NCI-H345 treated with DMSO at 0.1 percent for 48 hours (cell line): ENCODE data around the gene ASRGL1.

Experiments
- DNase-seq: peaks from one replicate; lab custom pipeline; 2025; ENCODE audit not compliant: unreplicated experiment; lab: John Stamatoyannopoulos, UW

ASRGL1 gene

DNA sequence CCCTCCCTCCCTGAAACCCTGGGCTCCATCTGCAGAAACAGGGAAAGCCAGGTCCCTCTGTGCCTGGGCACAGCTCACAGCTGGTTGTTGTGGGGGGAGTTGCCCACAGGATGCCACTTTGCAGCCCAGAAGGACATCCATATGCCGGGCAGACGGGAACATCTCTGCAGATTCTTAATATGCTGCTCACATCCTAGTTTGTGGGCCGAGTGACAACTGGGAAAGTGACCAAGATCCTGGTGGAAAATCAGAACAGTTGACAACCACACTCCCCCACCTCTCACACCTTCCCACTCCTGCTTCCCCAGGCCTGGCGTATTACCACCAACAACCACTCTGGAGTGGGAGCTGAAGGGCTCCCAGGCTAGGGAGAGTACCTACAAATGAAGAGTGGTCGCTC is 74.3 kb downstream of the ASRGL1 start:
- DNase-seq = no peak

DNA sequence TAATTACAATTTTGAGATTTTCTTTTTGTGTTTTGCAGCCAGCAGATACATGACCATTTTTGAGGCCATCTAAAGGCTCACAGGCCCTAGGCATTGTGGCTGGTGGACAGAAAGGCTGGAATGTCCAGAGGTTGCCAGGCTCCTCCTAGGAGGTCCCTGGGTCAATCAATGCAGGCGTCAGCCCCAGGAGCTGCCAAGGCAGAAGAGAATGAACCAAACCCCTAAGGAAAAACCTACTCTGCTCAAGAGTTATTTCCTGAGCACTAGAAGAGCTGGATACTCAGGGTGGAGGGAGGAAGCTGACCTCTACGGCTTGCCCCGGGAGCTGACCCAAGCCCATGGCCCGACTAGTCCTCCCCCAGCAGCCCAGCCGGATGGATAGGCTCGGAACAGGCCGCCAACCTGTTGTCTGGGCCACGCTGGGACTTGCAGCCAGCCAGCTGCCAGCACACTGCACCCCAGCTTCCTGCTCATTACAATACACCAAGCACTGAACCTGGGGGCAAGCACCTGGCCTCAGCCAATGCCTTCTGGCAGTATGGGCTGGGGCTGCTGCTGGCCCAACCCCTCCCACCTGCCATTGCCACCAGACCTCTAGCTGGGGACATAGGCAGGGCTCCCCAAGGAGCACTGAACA is 75.9 kb downstream of the ASRGL1 start:
- DNase-seq = no peak

DNA sequence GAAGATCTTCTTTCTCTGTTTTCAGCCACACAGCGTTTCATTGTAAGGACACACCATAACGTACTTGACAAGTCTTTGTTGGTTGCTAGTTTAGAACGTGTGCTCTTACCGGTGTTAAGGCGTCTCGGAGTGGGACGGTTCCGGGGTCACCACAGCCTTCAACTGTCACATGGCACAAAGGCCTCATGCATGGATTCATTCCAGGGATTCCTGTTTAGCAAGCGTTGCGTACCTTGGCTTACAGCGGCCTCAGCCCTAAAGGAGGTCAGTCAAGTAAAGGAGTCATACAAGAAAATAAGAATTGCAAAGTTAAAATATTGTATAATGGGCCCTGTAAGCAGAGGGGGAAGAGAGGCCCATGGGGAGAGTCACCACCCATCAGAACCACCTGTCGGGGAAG is 79.3 kb downstream of the ASRGL1 start:
- DNase-seq = no peak

DNA sequence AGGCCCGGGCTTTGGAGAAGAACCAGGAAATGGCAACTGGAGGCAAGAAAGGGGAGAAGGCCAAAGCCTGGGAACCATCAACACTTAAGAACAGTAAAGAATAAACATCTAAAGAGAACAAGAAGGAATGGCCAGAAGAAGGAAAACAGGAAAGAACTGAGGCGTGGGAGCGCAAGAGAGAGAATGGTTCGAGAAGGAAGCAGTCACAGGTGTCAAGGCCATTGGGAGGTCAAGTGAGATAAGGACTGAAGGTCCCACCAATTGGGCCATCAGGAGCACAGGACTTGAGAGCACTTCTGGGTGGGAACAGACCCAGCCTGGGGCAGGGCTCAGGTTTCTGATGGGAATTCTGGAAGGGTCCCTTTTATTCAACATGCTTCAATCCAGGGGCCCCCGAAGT is 80.9 kb downstream of the ASRGL1 start:
- DNase-seq = no peak

DNA sequence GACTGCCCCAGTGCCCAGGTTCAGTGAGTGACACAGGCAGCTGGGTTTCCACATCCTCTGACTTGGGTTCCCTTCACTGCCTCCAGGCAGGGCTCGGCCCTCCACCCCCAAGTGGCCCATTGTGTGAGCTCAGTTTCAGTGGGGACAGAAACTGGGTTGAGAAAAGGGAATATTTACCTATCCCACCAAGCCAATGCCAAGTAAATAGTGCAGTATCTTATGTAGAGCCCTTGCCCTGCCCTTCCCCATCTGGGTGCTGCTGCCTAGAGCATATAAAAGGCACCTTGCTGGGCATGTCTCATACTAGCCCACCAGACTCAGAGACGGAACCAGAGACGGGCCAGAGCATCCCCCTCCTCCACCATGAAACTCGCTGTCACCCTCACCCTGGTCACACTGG is 81.5 kb downstream of the ASRGL1 start, which contains the start of gene SCGB1A1:
SCGB1A1 (plus strand) TSS at position 301 of the 400 bp plus-strand sequence; CDS start at position 364, 63 bp downstream.
- DNase-seq = no peak

DNA sequence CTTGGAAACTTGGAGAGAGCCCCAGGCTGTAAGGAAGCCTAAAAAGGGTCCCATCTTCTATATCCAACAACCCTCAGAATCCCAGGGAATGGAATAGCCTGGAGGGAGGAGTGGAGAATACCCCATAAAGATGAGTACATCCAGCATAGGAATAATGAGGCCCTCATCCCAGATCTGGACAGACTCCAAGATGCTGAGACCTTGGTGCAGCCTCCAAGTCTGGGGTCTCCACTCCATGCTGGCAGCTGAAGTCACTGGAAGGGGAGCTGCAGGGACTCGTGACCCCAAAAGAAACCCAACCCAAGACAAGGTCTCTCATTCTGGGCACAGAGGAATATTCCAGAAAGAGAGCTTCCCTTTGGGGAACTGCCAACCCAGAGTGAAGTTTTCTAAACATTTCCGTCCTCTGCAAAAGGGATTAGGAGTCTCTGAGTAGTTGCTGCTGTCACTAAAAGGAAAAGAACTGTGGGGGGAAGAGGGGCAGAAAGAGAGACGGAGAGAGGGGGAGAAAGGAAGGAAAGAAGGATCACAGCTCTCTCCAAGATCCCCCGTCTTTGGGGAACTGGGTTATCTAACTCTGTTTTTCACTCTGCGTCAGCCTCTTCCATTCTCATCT is 82.2 kb downstream of the ASRGL1 start:
- DNase-seq = no peak

DNA sequence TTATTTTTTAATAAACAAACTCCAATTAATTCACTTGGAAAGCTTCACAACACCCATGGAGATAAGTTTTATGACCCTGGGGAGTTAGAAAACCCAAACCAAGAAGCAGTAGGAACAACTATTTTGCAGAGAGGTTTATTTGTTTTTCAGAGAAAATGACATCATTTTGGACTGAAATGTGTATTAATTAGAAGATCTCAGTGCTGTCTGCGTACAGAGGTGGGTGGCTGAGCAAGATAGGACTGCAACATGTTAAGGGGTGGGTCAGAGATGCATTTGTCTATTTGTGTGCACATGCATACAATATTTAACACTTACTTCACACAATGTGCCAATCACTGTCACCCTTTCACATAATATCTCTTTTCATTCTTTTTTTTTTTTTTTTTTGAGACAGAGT is 82.7 kb downstream of the ASRGL1 start:
- no peak for DNase-seq

DNA sequence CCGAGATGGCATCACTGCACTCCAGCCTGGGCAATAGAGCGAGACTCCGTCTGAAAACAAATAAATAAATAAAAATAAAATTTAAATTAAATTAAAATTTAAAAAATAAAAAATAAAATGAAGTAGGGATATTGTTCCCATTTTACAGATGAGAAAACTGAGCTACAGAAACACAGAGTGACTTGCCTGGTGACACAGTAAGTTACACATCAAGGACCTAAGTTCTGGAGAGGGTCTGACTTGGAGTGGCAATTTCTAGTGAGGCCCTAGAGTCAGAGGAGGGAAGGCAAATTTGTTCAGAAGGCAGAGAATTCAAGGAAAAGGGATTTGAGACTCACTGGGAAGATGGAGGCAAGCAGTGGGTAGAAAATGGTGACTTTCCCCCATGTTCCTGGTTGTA is 83.6 kb downstream of the ASRGL1 start:
- DNase-seq = no peak

DNA sequence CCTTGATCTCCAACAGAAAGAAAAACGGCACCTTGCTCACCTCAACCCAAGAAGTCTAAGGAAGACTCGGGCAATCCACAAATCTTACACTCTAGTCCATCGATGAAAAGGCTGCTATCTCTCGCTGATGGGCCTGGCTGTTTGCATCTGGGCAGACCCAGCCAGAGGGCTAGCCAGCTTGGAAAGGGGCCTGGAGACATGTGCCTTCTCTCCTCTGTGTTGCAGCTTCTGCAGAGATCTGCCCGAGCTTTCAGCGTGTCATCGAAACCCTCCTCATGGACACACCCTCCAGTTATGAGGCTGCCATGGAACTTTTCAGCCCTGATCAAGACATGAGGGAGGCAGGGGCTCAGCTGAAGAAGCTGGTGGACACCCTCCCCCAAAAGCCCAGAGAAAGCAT is 84.7 kb downstream of the ASRGL1 start:
- no peak for DNase-seq

DNA sequence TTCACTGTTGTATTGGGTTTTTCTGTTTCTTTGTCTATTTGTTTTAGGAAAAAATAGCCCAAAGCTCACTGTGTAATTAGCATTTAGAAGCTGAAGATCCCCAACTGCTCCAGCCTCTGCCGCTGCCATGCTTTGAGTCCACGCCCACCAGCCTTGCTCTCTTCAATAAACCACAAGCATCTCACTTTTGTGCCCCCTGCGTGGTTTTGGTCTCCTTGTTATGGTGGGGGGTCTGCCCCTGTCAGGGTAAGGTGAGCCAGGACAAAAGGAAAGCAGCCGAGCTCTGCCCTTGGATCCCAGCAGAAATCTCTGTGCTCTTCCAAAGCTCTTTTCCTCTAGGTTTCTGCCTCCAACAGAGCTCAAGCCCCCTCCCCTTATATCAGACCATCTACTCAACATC is 85.8 kb downstream of the ASRGL1 start:
- no peak for DNase-seq

DNA sequence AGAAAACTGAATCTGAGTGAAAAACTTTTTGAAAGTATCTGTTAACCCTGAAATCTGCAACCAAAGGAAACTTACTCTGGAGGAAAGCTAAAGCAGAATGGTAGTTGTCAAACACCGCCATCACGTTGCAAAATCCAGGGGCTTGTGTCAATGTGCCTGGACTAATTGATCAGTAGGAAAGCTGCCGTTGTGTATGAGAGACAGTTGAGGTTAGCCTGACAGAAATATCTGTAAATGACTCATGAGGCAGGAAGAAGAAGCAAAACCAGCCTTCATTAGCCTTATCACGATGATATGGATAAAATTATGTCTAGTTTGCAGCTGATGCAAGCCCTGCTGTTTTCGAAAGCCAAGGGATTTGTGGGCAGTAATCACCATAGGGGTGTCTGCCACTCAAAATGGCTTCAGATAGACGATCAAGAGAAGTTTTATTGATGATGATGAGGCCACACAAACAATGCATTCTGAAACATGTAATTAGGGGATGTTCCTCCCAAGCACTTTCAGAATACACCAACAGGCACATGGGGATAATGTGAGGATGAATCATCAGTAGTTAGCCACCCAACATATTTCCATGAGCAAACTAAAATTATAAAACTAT is 90.5 kb downstream of the ASRGL1 start:
- no peak for DNase-seq

DNA sequence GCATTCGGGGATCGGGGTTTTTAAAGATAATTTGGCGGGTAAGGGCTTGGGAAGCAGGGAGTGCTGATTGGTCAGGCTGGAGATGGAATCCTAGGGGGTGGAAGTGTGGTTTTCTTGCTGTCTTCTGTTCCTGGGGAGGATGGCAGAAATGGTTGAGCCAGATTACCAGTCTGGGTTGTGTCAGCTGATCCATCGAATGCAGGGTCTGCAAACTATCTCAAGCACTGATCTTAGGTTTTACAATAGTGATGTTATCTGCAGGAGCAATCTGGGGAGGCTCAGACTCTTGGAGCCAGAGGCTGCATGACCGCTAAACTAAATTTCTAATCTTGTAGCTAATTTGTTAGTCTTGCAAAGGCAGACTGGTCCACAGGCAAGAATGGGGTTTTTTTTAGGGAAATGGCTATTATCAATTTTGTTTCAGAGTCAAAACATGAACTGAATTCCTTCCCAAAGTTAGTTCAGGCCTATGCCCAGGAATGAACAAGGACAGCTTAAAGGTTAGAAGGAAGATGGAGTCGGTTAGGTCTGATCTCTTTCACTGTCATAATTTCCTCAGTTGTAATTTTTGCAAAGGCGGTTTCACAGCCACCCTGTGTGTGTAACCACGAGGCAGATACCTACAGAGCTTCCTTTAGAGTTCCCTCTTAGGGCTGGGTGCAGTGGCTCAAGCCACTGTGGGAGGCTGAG is 91.8 kb downstream of the ASRGL1 start:
- DNase-seq = no peak

DNA sequence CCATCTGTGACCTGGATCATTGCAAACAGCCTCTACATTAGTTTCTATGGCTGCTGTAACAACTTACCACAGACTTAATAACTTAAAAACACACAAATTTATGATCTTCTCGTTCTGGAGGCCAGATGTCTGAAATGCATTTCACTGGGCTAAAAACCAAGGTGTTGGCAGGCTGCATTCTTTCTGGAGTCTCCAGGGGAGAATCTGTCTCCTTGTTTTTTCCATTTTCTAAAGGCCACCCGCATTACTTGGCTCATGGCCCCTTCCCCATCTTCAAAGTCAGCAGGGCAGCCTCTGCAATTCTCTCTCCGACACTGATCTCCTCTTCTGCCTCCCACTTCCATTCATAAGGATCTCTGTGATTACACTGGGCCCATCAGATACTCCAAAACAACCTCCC is 93.2 kb downstream of the ASRGL1 start:
- DNase-seq = no peak

DNA sequence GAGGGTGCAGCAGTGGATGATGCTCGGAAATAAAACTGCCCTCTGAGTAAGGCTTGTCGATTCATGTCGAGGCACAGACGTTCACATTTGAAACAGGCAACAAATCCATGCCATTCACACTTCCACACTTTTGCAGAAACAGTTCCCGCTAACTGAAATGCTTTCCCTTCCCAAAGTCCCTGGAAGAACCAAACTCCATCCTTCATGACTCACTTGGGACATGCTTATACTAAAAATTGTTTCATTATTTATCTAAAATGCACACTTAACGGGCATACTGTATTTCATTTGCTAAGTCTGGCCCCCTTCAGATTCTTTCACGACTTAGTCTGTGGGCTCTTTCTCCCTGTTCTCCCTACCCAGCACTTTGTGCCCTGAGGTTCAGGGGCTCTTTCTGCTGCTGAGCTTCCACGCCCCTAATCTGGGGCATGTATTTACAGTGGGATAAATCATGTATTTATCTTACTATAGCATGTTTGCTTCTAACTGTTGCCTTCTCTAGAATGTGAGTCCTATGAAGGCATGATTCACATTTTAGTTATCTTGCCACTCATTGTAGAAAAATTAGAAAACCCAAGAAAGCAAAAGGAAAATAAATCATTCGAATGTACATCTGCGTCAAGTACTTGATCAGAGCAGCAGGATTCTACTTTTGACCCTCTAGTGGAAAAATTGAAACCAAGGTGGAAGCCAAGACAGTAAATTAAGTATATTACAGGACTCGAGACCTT is 94.1 kb downstream of the ASRGL1 start:
- no peak for DNase-seq

DNA sequence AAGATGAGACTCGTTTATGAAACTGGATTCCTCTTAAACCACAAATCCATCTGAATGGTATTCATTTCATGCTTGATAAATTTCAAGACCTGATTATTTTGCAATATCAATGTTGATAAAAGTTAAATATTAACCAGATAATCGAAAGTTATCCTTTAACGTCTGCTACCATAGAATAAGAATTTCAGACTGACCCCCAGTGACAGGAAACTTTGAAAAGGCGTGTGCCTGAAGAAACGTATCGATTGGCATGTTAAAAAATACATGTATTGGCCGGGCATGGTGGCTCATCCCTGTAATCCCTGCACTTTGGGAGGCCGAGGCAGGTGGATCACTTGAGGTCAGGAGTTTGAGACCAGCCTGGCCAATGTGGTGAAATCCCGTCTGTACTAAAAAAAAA is 95.4 kb downstream of the ASRGL1 start:
- no peak for DNase-seq

DNA sequence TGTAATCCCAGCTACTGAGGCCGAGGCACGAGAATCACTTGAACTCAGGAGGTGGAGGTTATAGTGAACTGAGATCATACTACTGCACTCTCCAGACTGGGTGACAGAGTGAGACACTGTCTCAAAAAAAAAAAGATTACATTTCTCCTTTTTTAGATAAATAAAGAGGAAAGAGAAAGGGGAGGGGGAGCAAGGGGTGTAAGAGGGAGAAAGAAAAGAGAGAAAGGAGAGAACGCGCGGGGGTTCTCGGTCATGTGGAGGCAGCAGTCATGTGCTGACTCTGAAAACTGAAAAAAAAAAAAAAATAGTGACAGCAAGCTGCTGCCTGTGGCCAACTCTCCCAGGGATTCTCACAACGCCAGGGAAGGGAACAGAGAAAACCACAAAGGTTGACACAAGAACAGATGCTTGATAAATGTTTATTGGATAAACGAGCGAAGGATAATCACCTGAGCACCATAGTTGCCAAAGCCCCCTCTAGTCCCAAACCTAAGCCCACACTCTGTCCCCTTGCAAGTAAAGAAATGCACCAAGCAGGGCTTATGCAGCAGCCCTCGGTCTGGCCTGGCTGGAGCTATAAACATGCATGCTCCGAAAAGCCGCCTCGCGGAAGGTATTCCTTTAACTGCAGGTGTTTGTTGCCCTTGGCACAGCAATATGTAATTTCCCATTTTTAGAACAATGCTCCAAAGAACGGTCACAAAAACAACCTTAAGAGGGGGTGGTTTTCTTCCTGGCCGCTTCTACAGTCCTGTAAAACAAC is 96.1 kb downstream of the ASRGL1 start:
- no peak for DNase-seq

DNA sequence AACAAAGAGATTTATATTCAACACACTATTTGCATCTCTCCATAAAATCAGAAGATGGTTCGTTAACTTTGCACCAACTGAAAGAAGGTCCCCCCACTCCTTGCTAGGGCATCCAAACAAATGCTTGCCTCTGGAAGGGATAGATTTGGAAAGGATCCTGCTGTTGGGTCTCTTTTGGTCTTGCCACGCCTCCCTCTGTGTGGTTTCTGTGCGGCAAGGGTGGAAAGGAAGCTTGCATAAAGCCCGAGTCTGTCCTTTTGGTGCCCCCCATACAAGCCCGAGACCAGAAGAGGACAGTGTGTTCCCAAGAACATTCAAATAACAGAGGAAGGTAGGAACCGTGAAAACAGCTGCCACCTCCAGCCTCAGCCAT is 96.6 kb downstream of the ASRGL1 start:
- no peak for DNase-seq

DNA sequence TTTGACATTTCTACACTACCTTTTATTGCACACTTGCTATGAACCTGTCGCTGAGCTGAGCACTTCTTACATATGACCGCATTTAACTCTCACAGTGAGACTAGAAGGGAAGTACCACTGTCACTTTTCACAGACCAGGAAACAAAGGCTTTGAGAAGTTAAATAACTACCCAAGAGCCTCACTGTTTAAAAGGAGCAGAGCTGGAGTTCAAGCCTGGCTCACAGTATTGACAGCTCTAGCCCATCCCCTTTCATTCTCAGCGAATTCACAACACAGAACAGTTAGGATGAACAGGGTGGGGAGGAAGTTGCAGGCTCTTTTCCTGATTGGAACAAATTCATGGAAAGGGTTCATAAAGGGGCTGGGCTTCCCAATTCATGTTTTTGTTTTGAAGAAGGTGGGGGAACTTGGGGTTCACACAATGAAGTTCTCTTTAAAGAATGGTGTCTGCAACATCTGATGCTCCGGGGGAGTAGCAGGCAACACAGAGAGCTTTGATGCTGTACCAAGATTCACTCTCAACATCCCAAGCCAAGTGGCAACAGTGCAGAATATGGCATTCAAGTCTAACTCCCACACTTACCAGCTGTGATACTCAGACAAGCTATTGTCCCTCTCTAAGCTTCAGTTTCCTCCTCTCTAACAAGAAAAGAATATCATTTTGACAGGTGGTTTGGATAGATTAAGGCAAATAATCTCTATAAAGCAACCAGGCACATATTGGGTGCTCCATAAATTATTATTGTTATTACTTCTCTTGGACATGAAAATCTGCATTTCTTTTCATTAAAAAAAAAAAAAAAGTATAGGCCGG is 98.8 kb downstream of the ASRGL1 start:
- no peak for DNase-seq

DNA sequence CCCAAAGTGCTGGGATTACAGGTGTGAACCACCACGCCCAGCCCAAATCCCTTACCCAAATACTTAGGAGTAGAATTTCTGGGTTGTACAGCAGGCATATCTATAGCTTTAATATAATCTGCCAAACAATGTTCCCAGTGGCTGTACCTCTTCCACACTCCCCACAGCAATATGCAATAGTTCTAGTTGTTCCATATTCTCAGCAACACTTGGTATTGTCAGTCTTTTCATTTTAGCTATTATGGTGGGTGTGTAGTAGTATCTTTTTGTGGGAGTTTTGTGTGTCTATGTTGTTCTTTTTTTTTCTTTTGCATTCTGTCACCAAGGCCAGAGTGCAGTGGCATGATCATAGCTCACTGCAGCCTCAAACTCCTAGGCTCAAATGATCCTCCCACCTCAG is 100.4 kb downstream of the ASRGL1 start:
- no peak for DNase-seq

DNA sequence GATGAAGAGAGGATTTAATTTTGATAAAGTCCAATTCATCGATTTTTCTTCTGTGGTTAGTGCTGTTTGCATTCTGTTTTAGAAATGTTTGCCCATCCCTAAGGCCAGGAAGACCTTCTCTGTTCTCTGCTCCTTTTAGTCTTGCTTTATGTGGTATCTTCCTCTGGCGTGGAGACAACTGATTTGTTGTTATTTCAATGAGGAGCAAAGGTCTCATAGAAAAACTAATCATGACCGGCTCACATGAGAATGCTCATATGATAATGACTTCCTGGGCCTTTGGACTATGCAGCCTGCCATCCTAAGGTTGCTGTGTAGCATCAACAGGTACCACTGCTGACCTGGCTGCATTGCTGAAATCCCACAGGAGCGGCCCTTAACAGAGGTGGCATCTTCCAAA is 101.4 kb downstream of the ASRGL1 start:
- no peak for DNase-seq
